ENCODE results near the gene HHATL. TPM values are rescaled to one million over a fixed set of nuclear protein-coding genes. Genes with fewer than 3 reads are reported as not detected.
"Not testable (repeated sequence)": the region's sequence is repeated elsewhere in the genome, so short reads cannot be mapped to it uniquely, and the experiment has no call there.

The HHATL gene
- total RNA-seq, 2 experiments from 2014 or later, result not detected

DNA sequence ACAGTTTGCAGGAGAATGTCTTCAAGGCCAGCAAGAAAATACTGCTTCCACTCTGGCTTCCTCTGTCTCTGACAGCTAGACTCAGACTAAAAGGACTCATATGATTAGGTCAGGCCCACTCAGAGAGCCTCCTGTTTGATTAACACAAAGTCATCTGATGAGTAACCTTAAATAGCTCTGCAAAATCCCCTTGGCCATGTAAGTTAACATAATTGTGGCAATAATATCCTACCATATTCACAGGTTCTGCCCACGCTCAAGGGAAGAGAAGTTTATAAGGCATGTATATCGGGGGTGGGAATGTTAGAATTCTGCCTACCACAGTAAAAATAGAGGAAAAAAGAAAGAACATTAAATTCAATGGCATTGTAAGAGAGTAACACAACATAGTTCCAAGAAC, 20.6 kb upstream of the HHATL start:
- intact Hi-C loops (cut with micrococcal nuclease; ENCODE audit: unreplicated experiment), result no loop called here
- H3K9me2 ChIP-seq (ENCODE audit: insufficient read depth, low read length), result no peaks in the 10 kb centered on the region
- no peaks in the 10 kb centered on the region for H3K36me3 ChIP-seq (ENCODE audit: insufficient read depth, low read length)
- no TSS peak for BruUV-seq (replicated peaks)
- ChIA-PET CTCF (ENCODE audit: unreplicated experiment) (no interaction called here), POLR2A (interaction anchor here (0.5 to 0.7 kb wide), 3 partner anchors 44 to 1356 kb away, joined by 3 to 9 read pairs (median 6); no protein-coding TSS in a partner anchor)
- no peaks in the 10 kb centered on the region for H3K79me2 ChIP-seq (ENCODE audit: insufficient read depth, low read depth, low read length)
- no peak overlapping the region for H3K4me2 ChIP-seq (ENCODE audit: low read length)
- TF ChIP-seq, protein P1, sequence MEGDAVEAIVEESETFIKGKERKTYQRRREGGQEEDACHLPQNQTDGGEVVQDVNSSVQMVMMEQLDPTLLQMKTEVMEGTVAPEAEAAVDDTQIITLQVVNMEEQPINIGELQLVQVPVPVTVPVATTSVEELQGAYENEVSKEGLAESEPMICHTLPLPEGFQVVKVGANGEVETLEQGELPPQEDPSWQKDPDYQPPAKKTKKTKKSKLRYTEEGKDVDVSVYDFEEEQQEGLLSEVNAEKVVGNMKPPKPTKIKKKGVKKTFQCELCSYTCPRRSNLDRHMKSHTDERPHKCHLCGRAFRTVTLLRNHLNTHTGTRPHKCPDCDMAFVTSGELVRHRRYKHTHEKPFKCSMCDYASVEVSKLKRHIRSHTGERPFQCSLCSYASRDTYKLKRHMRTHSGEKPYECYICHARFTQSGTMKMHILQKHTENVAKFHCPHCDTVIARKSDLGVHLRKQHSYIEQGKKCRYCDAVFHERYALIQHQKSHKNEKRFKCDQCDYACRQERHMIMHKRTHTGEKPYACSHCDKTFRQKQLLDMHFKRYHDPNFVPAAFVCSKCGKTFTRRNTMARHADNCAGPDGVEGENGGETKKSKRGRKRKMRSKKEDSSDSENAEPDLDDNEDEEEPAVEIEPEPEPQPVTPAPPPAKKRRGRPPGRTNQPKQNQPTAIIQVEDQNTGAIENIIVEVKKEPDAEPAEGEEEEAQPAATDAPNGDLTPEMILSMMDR (conservative IDR thresholded peaks at IDR 0.05; ENCODE audit: low read length), result no peak
- TF ChIP-seq EZH2phosphoT487 (IDR thresholded peaks at IDR 0.05; ENCODE audit: borderline replicate concordance, low read depth, low read length), result no peak
- no peaks in the 10 kb centered on the region for H3K4me1 ChIP-seq (ENCODE audit: insufficient read depth, low read length, poor library complexity, severe bottlenecking)
- DNase-seq (ENCODE audit: low spot score), result no peak
- no peak overlapping the region for H2AFZ ChIP-seq (ENCODE audit: low read length)
- H3K4me3 ChIP-seq (ENCODE audit: low read depth, low read length, poor library complexity, severe bottlenecking), result no peak overlapping the region
- H3K9me3 ChIP-seq (ENCODE audit: low read length), result no peaks in the 10 kb centered on the region
- no peaks in the 10 kb centered on the region for H4K20me1 ChIP-seq (ENCODE audit: insufficient read depth, low read length)
- H3K27ac ChIP-seq (ENCODE audit: low read depth, low read length, poor library complexity, severe bottlenecking), result no peak overlapping the region

DNA sequence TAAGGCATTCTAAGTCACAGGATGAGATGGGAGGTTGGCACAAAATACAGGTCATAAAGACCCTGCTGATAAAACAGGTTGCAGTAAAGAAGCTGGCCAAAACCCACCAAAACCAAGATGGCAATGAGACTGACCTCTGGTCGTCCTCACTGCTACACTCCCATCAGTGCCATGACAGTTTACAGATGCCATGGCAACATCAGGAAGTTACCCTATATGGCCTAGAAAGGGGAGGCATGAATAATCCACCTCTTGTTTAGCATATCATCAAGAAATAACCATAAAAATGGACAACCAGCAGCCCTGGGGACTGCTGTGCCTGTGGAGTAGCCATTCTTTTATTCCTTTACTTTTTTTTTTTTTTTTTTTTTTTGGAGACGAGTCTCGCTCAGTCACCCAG, 19.8 kb upstream of the HHATL start:
- CTCF ChIA-PET (ENCODE audit: unreplicated experiment); H3K4me1 ChIP-seq (ENCODE audit: insufficient read depth, low read length, poor library complexity, severe bottlenecking); DNase-seq (ENCODE audit: low spot score); H3K4me3 ChIP-seq (ENCODE audit: low read depth, low read length, poor library complexity, severe bottlenecking); H4K20me1 ChIP-seq (ENCODE audit: insufficient read depth, low read length); H3K9me2 ChIP-seq (ENCODE audit: insufficient read depth, low read length); H3K9me3 ChIP-seq (ENCODE audit: low read length); intact Hi-C loops (cut with micrococcal nuclease; ENCODE audit: unreplicated experiment); H3K79me2 ChIP-seq (ENCODE audit: insufficient read depth, low read depth, low read length); BruUV-seq (replicated peaks); H3K27ac ChIP-seq (ENCODE audit: low read depth, low read length, poor library complexity, severe bottlenecking); H2AFZ ChIP-seq (ENCODE audit: low read length); H3K36me3 ChIP-seq (ENCODE audit: insufficient read depth, low read length); H3K4me2 ChIP-seq (ENCODE audit: low read length): not testable (repeated sequence)
- POLR2A ChIA-PET, result interaction anchor here (0.7 kb wide), 2 partner anchors 43 to 1355 kb away, joined by 3 to 6 read pairs; no protein-coding TSS in a partner anchor

DNA sequence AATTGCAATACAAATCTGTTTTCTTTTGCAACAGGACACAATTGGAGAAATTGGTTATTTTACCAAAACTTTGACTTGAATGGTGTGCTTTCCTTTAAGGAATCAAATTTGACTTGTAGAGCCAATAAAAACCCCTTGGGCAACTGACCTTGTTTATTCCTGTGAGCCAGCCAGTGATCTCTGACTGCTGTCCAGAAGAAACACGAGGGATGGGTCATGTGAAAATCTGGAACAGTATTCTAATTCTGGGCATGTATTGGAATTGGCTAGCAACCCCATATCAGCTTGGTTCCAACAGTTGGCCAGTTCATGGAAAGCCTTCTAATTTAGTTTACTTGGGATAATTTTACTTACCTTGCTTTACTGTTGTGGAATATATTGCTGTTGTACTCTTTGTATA, 19.1 kb upstream of the HHATL start:
- ChIA-PET POLR2A (no interaction called here), CTCF (ENCODE audit: unreplicated experiment) (interaction anchor here (0.8 kb wide), 1 partner anchor 28 kb away, joined by 3 read pairs; no protein-coding TSS in a partner anchor)
- Histone ChIP-seq H3K79me2 (ENCODE audit: insufficient read depth, low read depth, low read length) (no peaks in the 10 kb centered on the region), H3K27ac (ENCODE audit: low read depth, low read length, poor library complexity, severe bottlenecking) (no peak overlapping the region), H3K4me2 (ENCODE audit: low read length) (no peak overlapping the region), H2AFZ (ENCODE audit: low read length) (no peak overlapping the region), H3K9me2 (ENCODE audit: insufficient read depth, low read length) (no peaks in the 10 kb centered on the region), H3K9me3 (ENCODE audit: low read length) (no peaks in the 10 kb centered on the region), H3K36me3 (ENCODE audit: insufficient read depth, low read length) (no peaks in the 10 kb centered on the region), H3K4me3 (ENCODE audit: low read depth, low read length, poor library complexity, severe bottlenecking) (no peak overlapping the region), H3K4me1 (ENCODE audit: insufficient read depth, low read length, poor library complexity, severe bottlenecking) (no peaks in the 10 kb centered on the region), H4K20me1 (ENCODE audit: insufficient read depth, low read length) (no peaks in the 10 kb centered on the region)
- TF ChIP-seq, protein P1 (conservative IDR thresholded peaks at IDR 0.05; ENCODE audit: low read length), result no peak
- no peak for TF ChIP-seq EZH2phosphoT487 (IDR thresholded peaks at IDR 0.05; ENCODE audit: borderline replicate concordance, low read depth, low read length)
- intact Hi-C loops (cut with micrococcal nuclease; ENCODE audit: unreplicated experiment), result no loop called here
- no TSS peak for BruUV-seq (replicated peaks)
- DNase-seq (ENCODE audit: low spot score), result no peak
